ENCODE results near the gene ATG9B. TPM values are rescaled to one million over a fixed set of nuclear protein-coding genes. Genes with fewer than 3 reads are reported as not detected.

Gene ATG9B
- total RNA-seq, 2 donors from 2014 or later, result 0.18 to 7.1 TPM

DNA sequence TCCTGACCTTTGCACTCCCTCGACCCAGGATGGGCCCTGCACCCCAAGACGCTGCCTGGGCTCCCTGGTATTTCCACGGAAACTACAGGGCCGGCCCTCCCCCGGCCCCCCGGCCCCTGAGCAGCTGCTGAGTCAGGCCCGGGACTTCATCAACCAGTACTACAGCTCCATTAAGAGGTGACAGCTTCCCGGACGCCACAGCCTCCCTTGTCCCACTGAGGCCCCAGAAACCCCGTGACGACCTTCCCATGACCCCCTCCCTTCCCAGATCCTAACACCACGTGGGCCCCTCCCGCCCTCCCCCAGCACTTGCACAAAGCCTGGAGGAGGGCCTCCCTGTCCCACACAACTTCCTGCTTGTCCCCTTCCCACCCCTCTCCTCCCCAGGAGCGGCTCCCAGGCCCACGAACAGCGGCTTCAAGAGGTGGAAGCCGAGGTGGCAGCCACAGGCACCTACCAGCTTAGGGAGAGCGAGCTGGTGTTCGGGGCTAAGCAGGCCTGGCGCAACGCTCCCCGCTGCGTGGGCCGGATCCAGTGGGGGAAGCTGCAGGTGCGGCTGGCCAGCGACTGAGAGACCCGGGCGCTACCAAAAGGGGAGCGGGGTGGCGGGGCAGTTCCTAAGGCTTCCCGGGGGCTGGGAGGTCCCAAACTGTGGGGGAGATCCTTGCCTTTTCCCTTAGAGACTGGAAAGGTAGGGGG lies 27.8 kb downstream of the ATG9B start:
- Histone ChIP-seq H3K9me3 (no peaks in the 10 kb centered on the region), H3K27ac (no peak overlapping the region), H3K4me1 (replicated peaks) (no peaks in the 10 kb centered on the region), H3K4me3 (no peak overlapping the region), H3K36me3 (no peaks in the 10 kb centered on the region), H3K27me3 (replicated peaks; ENCODE audit: insufficient read depth) (no peaks in the 10 kb centered on the region)
- 40% methylated on average over 26 of the region's 31 CpGs for WGBS
- TF ChIP-seq POLR2AphosphoS5 (IDR thresholded peaks at IDR 0.05), result no peak
- TF ChIP-seq, protein P1, sequence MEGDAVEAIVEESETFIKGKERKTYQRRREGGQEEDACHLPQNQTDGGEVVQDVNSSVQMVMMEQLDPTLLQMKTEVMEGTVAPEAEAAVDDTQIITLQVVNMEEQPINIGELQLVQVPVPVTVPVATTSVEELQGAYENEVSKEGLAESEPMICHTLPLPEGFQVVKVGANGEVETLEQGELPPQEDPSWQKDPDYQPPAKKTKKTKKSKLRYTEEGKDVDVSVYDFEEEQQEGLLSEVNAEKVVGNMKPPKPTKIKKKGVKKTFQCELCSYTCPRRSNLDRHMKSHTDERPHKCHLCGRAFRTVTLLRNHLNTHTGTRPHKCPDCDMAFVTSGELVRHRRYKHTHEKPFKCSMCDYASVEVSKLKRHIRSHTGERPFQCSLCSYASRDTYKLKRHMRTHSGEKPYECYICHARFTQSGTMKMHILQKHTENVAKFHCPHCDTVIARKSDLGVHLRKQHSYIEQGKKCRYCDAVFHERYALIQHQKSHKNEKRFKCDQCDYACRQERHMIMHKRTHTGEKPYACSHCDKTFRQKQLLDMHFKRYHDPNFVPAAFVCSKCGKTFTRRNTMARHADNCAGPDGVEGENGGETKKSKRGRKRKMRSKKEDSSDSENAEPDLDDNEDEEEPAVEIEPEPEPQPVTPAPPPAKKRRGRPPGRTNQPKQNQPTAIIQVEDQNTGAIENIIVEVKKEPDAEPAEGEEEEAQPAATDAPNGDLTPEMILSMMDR (IDR thresholded peaks at IDR 0.05), result no peak
- no peak for TF ChIP-seq POLR2A (IDR thresholded peaks at IDR 0.05)
- no peak for DNase-seq (ENCODE audit: low spot score)
- intact Hi-C loops (cut with DNase I), result no loop called here

DNA sequence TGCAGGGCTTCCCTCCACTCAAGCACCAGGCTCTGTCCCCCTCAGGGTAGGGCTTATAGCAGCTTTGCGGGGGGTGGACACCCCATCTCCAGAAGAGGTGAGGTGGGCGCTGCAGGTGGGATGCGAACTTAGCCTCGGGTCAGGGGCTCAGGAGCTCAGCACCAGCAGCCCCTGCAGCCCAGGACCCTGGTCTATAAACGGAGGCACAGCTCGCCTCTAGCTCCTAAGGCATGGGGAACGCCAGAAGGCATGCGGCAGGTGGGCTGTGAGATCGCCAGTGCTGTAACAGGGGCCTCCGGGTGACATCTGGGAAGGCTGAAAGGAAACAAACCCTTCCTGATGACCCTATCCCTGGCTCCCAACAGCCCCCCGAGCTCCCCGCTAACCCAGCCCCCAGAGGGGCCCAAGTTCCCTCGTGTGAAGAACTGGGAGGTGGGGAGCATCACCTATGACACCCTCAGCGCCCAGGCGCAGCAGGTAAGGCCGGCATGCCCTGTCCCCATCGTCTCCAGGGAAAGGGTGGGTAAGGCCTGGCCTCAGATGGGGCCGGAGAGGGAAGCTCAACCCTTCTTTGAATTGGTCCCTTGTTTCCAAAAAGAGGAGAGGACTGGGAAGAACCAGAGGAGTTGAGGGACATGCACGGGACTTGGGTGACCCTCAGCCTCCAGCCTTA lies 29.3 kb downstream of the ATG9B start:
- TF ChIP-seq POLR2A (IDR thresholded peaks at IDR 0.05), result no peak
- no peak for TF ChIP-seq POLR2AphosphoS5 (IDR thresholded peaks at IDR 0.05)
- TF ChIP-seq, protein P1 (IDR thresholded peaks at IDR 0.05), result no peak
- Histone ChIP-seq H3K27ac (no peak overlapping the region), H3K36me3 (no peaks in the 10 kb centered on the region), H3K4me3 (no peak overlapping the region), H3K9me3 (no peaks in the 10 kb centered on the region), H3K4me1 (replicated peaks) (no peaks in the 10 kb centered on the region), H3K27me3 (replicated peaks; ENCODE audit: insufficient read depth) (no peaks in the 10 kb centered on the region)
- intact Hi-C loops (cut with DNase I), result no loop called here
- WGBS, result 66% methylated on average over 19 of the region's 19 CpGs
- DNase-seq (ENCODE audit: low spot score), result no peak

DNA sequence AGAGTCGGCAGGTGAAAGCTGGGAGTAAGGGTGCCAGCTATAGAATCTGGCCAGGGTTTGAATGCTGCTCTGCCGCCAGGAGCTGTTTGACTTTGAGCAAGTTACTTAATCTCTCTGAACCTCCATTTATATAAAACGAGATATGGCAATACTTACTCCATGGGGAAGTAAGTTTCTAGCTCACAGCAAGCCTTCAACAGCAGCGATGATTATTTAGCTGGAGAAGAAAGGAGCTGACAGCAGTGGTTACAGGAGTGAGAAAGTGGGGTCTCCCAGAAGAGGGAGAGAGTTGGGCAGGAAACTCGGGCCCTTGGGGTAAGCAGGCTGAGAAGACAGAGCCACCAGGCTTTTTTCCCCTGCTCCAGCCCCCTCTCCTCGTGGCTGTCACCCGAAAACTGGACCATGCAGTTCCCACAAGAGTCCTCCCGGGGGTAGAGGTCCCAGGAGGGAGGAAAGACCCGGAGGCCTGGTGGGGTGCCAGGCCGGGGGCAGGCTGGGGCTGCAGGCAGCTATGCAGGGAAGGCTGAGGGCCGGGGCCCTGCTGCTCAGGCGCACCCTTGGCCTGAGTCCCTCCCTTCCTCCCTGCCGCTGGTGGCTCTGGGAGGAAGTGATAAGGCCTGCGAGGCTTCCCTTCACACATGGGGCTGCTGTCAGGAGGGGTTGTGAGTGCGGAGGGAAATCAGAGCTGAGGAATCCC lies 30.0 kb downstream of the ATG9B start:
- H3K9me3 ChIP-seq, result no peaks in the 10 kb centered on the region
- no peak overlapping the region for H3K27ac ChIP-seq
- no peak overlapping the region for H3K4me3 ChIP-seq
- H3K4me1 ChIP-seq (replicated peaks), result no peaks in the 10 kb centered on the region
- no peaks in the 10 kb centered on the region for H3K27me3 ChIP-seq (replicated peaks; ENCODE audit: insufficient read depth)
- no peak for DNase-seq (ENCODE audit: low spot score)
- intact Hi-C loops (cut with DNase I), result no loop called here
- WGBS, result 56% methylated on average over 15 of the region's 15 CpGs
- TF ChIP-seq, protein P1 (IDR thresholded peaks at IDR 0.05), result no peak
- no peak for TF ChIP-seq POLR2A (IDR thresholded peaks at IDR 0.05)
- no peak for TF ChIP-seq POLR2AphosphoS5 (IDR thresholded peaks at IDR 0.05)
- no peaks in the 10 kb centered on the region for H3K36me3 ChIP-seq

DNA sequence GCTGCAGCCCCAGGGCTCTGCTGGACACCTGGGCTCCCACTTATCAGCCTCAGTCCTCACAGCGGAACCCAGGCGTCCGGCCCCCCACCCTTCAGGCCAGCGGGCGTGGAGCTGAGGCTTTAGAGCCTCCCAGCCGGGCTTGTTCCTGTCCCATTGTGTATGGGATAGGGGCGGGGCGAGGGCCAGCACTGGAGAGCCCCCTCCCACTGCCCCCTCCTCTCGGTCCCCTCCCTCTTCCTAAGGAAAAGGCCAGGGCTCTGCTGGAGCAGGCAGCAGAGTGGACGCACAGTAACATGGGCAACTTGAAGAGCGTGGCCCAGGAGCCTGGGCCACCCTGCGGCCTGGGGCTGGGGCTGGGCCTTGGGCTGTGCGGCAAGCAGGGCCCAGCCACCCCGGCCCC lies 30.8 kb downstream of the ATG9B start:
- Histone ChIP-seq H3K9me3 (no peaks in the 10 kb centered on the region), H3K4me3 (no peak overlapping the region), H3K27me3 (replicated peaks; ENCODE audit: insufficient read depth) (no peaks in the 10 kb centered on the region), H3K4me1 (replicated peaks) (no peaks in the 10 kb centered on the region), H3K36me3 (no peaks in the 10 kb centered on the region), H3K27ac (no peak overlapping the region)
- DNase-seq (ENCODE audit: low spot score), result no peak
- WGBS, result 88% methylated on average over 14 of the region's 14 CpGs
- TF ChIP-seq POLR2AphosphoS5 (IDR thresholded peaks at IDR 0.05), result no peak
- no peak for TF ChIP-seq POLR2A (IDR thresholded peaks at IDR 0.05)
- intact Hi-C loops (cut with DNase I), result no loop called here

DNA sequence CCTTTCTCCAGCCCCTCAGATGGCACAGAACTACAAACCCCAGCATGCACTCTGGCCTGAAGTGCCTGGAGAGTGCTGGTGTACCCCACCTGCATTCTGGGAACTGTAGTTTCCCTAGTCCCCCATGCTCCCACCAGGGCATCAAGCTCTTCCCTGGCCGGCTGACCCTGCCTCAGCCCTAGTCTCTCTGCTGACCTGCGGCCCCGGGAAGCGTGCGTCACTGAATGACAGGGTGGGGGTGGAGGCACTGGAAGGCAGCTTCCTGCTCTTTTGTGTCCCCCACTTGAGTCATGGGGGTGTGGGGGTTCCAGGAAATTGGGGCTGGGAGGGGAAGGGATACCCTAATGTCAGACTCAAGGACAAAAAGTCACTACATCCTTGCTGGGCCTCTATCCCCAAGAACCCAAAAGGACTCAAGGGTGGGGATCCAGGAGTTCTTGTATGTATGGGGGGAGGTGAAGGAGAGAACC lies 31.4 kb downstream of the ATG9B start:
- WGBS, result 38% methylated on average over 5 of the region's 5 CpGs
- Histone ChIP-seq H3K4me1 (replicated peaks) (no peaks in the 10 kb centered on the region), H3K27me3 (replicated peaks; ENCODE audit: insufficient read depth) (no peaks in the 10 kb centered on the region), H3K36me3 (no peaks in the 10 kb centered on the region), H3K27ac (no peak overlapping the region), H3K4me3 (no peak overlapping the region), H3K9me3 (no peaks in the 10 kb centered on the region)
- intact Hi-C loops (cut with DNase I), result no loop called here
- TF ChIP-seq POLR2A (IDR thresholded peaks at IDR 0.05), result no peak
- TF ChIP-seq, protein P1 (IDR thresholded peaks at IDR 0.05), result no peak
- TF ChIP-seq POLR2AphosphoS5 (IDR thresholded peaks at IDR 0.05), result no peak
- DNase-seq (ENCODE audit: low spot score), result no peak
